Measurements from ENCODE around the gene DGAT2. TPM values are rescaled to one million over a fixed set of nuclear protein-coding genes. Genes with fewer than 3 reads are reported as not detected.

Gene DGAT2
- total RNA-seq, 1 donor from 2014 or later, result 1.7 TPM

GRCh38 chr11:75734491-75735180, 33.9 kb upstream of the DGAT2 start:
- Mint-ChIP-seq H3K4me3 (no peak overlapping the region), H3K36me3 (no peaks in the 10 kb centered on the region), H3K9me3 (no peaks in the 10 kb centered on the region), H3K4me1 (peaks cover 13% of the 10 kb centered on the region), H3K27me3 (ENCODE audit: insufficient read depth, low read depth) (peaks cover 2% of the 10 kb centered on the region), H3K27ac (no peak overlapping the region)
- Histone ChIP-seq H3K27me3 (no peaks in the 10 kb centered on the region), H3K79me2 (ENCODE audit: low read depth) (no peaks in the 10 kb centered on the region), H3K4me1 (peaks cover 8% of the 10 kb centered on the region), H3K36me3 (no peaks in the 10 kb centered on the region), H3K4me3 (no peak overlapping the region), H2AFZ (replicated peaks) (no peak overlapping the region), H3K4me2 (no peak overlapping the region), H3K27ac (no peak overlapping the region), H3F3A (ENCODE audit: low read depth) (no peaks in the 10 kb centered on the region), H3K9me3 (ENCODE audit: low read depth) (no peaks in the 10 kb centered on the region), H4K20me1 (ENCODE audit: low read depth) (no peaks in the 10 kb centered on the region), H3K9ac (no peak overlapping the region)
- DNase-seq (ENCODE audit: low spot score), result no peak
- no peak for TF ChIP-seq EZH2phosphoT487 (IDR thresholded peaks at IDR 0.05)
- no peak for TF ChIP-seq CTCF (IDR thresholded peaks at IDR 0.05)

- H3K27ac ChIP-seq, result no peak overlapping the region
- DNase-seq (ENCODE audit: low spot score), result no peak
- no peaks in the 10 kb centered on the region for H3F3A ChIP-seq (ENCODE audit: low read depth)
- no peak for TF ChIP-seq EZH2 (IDR thresholded peaks at IDR 0.05)
- TF ChIP-seq EZH2phosphoT487 (IDR thresholded peaks at IDR 0.05), result no peak
- TF ChIP-seq CTCF (IDR thresholded peaks at IDR 0.05), result no peak
- Mint-ChIP-seq H3K27me3 (ENCODE audit: insufficient read depth, low read depth) (peaks cover 2% of the 10 kb centered on the region), H3K27ac (no peak overlapping the region), H3K9me3 (no peaks in the 10 kb centered on the region), H3K4me3 (no peak overlapping the region), H3K36me3 (no peaks in the 10 kb centered on the region), H3K4me1 (peaks cover 13% of the 10 kb centered on the region)
- no peak overlapping the region for H3K4me3 ChIP-seq
- no peaks in the 10 kb centered on the region for H3K9me3 ChIP-seq (ENCODE audit: low read depth)
- H3K9ac ChIP-seq, result no peak overlapping the region
- H3K36me3 ChIP-seq, result no peaks in the 10 kb centered on the region
- H3K79me2 ChIP-seq (ENCODE audit: low read depth), result no peaks in the 10 kb centered on the region
- peaks cover 8% of the 10 kb centered on the region for H3K4me1 ChIP-seq
- H4K20me1 ChIP-seq (ENCODE audit: low read depth), result no peaks in the 10 kb centered on the region
- no peak overlapping the region for H2AFZ ChIP-seq (replicated peaks)
- H3K4me2 ChIP-seq, result no peak overlapping the region
- peaks cover under 1% of the 10 kb centered on the region for H3K27me3 ChIP-seq
Measured at GRCh38 chr11:75735181-75735845, 33.3 kb upstream of the DGAT2 start.

GRCh38 chr11:75737314-75737713, 31.3 kb upstream of the DGAT2 start:
- H3K36me3 Mint-ChIP-seq, result no peaks in the 10 kb centered on the region

More at GRCh38 chr11:75737314-75737713, 31.3 kb upstream of the DGAT2 start:
- H3F3A ChIP-seq (ENCODE audit: low read depth), result no peaks in the 10 kb centered on the region
- H4K20me1 ChIP-seq (ENCODE audit: low read depth), result no peaks in the 10 kb centered on the region
- TF ChIP-seq EZH2 (IDR thresholded peaks at IDR 0.05) (no peak), EZH2phosphoT487 (IDR thresholded peaks at IDR 0.05) (no peak), CTCF (IDR thresholded peaks at IDR 0.05) (no peak)
- H3K36me3 ChIP-seq, result no peaks in the 10 kb centered on the region
- H3K4me3 ChIP-seq, result no peak overlapping the region
- H3K79me2 ChIP-seq (ENCODE audit: low read depth), result no peaks in the 10 kb centered on the region
- H3K9me3 ChIP-seq (ENCODE audit: low read depth), result no peaks in the 10 kb centered on the region
- H2AFZ ChIP-seq (replicated peaks), result no peak overlapping the region
- Mint-ChIP-seq H3K4me1 (peaks cover 13% of the 10 kb centered on the region), H3K27ac (no peak overlapping the region), H3K4me3 (no peak overlapping the region), H3K9me3 (no peaks in the 10 kb centered on the region), H3K27me3 (ENCODE audit: insufficient read depth, low read depth) (peaks cover 9% of the 10 kb centered on the region)
- peaks cover 2% of the 10 kb centered on the region for H3K27me3 ChIP-seq
- peaks cover 8% of the 10 kb centered on the region for H3K4me1 ChIP-seq
- no peak overlapping the region for H3K9ac ChIP-seq
- DNase-seq (ENCODE audit: low spot score), result no peak
- H3K4me2 ChIP-seq, result no peak overlapping the region
- no peak overlapping the region for H3K27ac ChIP-seq

All from neural progenitor cell (in vitro differentiated cells).